Left lobe of liver (tissue), 1 donor: ENCODE results near the gene PKDREJ. TPM values are rescaled to one million over a fixed set of nuclear protein-coding genes. Genes with fewer than 3 reads are reported as not detected.

Experiments used
- total RNA-seq: library from RNA; stranded (reverse); gene quantifications from one replicate; pipeline ENCODE4 v1.2.1, GENCODE V29; 2021
- donor health status: DM: no; HTN: yes; CAD: no.

PKDREJ gene
- total RNA-seq, 1 donor from 2014 or later = 0.05 TPM

Other genes starting within 250 kb of the PKDREJ start
- gene PPARA, start 112.8 kb downstream of the PKDREJ start, total RNA-seq = 122 TPM
- 5.1 TPM for gene CDPF1, start 13.1 kb downstream of the PKDREJ start, total RNA-seq
- gene TTC38, start 4.7 kb upstream of the PKDREJ start, total RNA-seq = 189 TPM
- gene GTSE1, start 33.5 kb upstream of the PKDREJ start, total RNA-seq = 0.63 TPM
- gene TRMU, start 72.4 kb upstream of the PKDREJ start, total RNA-seq = 23.6 TPM